GM18867 (cell line): Measurements from ENCODE around the gene OSBPL1A.

Source experiments
- ATAC-seq: cut with Tn5 transposase; IDR thresholded peaks from one replicate; pipeline ENCODE4 v1.9.1; 2021; ENCODE audit warnings: mild to moderate bottlenecking, moderate library complexity; ENCODE audit not compliant: unreplicated experiment

The OSBPL1A gene

GRCh38 chr18:24344509-24344908, 53.1 kb downstream of the OSBPL1A start:
- no peak for ATAC-seq

- no peak for ATAC-seq
These were observed 55.3 kb downstream of the OSBPL1A start for GRCh38 chr18:24342347-24342746.

GRCh38 chr18:24341361-24341760, 56.3 kb downstream of the OSBPL1A start:
- no peak for ATAC-seq

- ATAC-seq = no peak
These were observed 64.5 kb downstream of the OSBPL1A start for GRCh38 chr18:24333084-24333483.

- no peak for ATAC-seq
These were observed 71.4 kb downstream of the OSBPL1A start for GRCh38 chr18:24326211-24326610.

- ATAC-seq = no peak
These were observed 75.0 kb downstream of the OSBPL1A start for GRCh38 chr18:24322584-24323136.

GRCh38 chr18:24321071-24321470, 76.6 kb downstream of the OSBPL1A start:
- no peak for ATAC-seq

GRCh38 chr18:24319757-24320156, 77.9 kb downstream of the OSBPL1A start:
- ATAC-seq = no peak

GRCh38 chr18:24317370-24317769, 80.3 kb downstream of the OSBPL1A start:
- no peak for ATAC-seq

- ATAC-seq = no peak
These were observed 82.5 kb downstream of the OSBPL1A start for GRCh38 chr18:24315170-24315569.

- no peak for ATAC-seq
These were observed 91.4 kb downstream of the OSBPL1A start for GRCh38 chr18:24306201-24306600.

GRCh38 chr18:24300703-24301102, 96.9 kb downstream of the OSBPL1A start:
- no peak for ATAC-seq

- ATAC-seq = no peak
These were observed 101.3 kb downstream of the OSBPL1A start for GRCh38 chr18:24296276-24296675.

- no peak for ATAC-seq
These were observed 104.4 kb downstream of the OSBPL1A start for GRCh38 chr18:24293254-24293653.

GRCh38 chr18:24278591-24278990, 119.0 kb downstream of the OSBPL1A start:
- ATAC-seq = no peak

GRCh38 chr18:24277516-24278195, 120.0 kb downstream of the OSBPL1A start:
- ATAC-seq = no peak

- ATAC-seq = no peak
These were observed 120.6 kb downstream of the OSBPL1A start for GRCh38 chr18:24276994-24277393.

- no peak for ATAC-seq
These were observed 122.8 kb downstream of the OSBPL1A start for GRCh38 chr18:24274837-24275236.

GRCh38 chr18:24273596-24273995, 124.0 kb downstream of the OSBPL1A start:
- no peak for ATAC-seq

GRCh38 chr18:24272229-24272525, 125.4 kb downstream of the OSBPL1A start:
- no peak for ATAC-seq

- ATAC-seq = no peak
These were observed 126.0 kb downstream of the OSBPL1A start for GRCh38 chr18:24271381-24272228.

- ATAC-seq = no peak
These were observed 126.7 kb downstream of the OSBPL1A start for GRCh38 chr18:24270937-24271380.
